ENCODE results near the gene DNAJC8.

The DNAJC8 gene

DNA sequence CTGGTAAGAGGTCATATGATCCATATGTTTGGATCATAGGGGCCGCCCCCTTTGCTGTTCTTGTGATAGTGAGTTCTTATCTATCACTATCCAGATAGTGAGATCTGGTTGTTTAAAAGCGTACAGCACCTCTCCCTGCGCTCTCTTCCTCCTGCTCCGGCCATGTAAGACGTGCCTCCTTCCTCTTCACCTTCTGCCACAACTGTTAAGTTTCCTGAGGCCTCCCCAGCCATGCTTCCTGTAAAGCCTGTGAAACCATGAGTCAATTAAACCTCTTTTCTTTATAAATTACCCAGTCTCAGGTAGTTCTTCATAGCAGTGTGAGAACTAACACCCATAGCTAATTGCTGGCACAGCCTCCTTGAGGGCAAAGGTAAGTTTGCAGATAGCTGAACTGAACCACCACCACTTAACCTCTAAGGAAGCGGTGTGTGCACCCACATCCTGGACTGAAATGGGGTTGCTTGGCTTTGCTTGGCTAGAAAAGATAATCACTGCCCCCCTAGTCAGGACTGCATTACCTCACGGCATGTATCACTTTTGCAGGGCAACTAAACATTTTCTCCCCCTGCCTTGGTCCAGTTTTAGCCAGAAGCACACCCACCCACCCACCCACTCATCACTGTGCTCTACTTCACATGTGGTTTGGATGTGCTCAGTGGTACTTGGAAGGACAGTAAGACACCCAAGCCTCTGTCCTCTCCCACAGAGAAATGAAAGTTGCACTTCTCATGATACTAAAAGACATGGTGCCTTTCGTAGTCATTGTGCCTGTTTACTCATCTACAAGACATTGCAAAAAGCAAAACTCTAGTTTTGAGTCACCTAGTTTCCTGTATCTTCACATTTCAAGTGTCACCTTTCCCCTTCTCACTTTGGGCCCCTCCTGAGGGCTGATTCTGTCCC is 33.2 kb downstream of the DNAJC8 start:
- DNase-seq: no peak

DNA sequence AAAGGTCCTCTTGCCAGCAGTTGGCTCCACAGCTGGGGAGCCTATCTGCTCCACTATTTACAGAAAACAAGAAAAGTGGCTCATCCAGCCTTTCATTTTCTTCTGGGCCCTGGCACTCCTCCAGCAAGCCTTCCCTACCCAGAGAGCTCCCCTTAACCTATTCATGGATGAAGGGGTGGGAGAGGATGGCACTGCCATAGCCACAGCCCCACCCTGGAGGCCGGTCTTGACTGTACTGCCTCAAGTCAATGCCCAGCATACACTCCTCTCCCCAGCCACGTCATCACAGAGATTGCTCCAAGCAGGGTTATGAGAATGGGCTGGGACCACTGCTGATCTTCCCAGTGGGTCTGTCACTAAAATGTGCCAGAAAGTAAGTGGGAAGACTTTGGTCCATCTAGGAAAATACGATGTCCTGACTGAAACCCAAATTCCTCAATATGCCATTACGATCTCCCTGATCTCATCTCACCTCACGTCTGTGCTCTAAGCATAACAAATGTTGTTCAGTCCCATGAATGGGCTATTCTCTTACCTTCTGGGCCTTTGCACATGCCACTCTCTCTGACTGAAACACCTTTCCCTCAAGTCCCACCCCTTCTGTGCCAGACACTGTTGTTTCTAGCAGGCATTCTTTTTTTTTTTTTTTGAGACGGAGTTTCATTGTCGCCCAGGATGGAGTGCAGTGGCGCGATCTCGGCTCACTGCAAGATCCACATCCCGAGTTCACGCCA is 35.0 kb downstream of the DNAJC8 start:
- no peak for DNase-seq

DNA sequence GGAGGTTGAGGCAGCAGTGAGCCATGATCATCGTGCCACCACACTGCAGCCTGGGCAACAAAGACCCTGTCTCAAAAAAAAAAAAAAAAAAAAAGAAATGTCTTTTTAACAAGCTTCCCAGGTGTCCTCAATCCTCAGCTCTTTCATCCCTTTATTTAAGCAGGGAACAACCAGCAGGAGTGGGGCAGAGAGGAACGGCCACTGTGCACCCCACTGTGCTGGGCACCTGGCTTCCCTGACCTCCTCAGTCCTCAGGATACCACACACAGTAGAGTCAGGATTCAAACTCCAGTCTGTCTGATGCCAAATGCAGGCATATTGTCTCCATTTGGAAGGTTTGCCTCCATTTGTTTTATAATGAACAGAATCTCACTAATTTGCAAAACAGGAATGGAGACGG is 36.5 kb downstream of the DNAJC8 start:
- no peak for DNase-seq

DNA sequence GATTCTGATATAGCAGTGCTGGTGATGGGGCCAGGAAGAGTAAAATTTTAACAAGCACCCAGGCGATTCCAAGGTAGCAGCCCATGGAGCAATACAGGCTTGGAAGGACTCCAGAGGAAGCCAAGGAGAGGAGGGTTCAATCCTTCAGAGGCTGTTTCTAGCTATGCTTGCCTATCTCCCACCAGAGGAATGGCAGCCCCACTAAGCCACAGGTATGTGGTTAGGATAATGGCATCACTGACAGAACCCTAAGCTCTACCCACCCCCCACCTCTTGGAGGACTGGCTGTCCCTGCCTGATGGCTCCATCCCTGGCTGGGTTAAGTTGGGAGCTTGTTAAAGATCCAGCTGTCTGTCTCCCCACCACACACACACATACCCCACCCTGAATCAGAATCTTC is 37.0 kb downstream of the DNAJC8 start:
- no peak for DNase-seq

DNA sequence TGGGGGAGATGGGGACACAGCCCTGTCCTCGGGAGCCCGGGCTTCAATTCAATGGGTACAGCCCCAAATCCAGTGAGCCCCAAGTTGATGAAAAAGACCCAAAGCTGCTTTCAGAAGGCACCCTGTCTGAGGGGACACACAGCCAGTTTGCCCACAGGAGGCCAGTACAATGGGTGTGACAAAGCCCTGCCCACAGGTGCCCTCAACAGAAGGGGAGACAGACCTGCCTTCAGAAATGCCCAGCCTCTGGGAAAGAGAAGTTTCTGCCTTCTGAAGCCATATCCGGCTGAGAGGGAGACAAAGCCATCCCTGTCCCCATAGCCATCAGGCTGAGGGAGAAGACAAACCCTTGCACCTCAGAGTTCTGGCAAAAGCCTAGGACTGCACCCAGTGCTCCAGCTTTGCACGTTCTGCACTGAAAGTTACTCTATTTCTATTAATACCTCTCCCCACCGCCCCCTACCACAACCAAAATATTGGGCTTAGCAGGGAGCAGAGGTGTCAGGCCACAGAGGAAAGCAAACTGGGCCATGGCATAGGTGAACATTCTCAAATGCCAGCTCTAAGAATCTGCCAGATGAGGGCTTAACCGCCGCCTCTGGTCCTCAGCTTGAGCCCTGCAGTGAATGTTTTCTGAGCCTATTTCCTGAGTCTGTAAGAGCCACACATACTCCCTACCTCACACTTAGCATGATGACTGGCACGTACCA is 38.3 kb downstream of the DNAJC8 start:
- DNase-seq: no peak

DNA sequence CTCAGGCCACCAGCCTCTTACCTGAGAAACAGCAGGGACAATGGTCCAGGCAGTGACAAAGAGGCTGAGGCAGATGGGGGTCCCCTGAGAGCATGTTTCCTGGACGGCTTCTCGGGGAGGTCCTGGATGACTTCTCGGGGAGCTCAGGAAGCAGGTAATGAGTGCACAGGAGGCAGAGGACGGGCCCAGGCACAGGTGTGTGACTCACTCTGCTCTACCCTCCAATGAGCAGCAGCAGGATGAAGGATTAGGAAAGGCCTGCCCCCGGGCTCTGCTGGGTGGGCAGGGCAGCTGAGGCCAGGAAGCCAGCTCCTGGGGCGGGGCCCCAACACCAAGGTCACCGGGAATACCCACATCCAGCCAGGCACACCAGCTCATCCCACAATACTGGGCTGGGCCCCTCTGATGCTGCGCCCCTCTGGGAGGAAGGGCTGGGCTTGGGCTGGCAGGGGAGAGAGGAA is 39.1 kb downstream of the DNAJC8 start:
- DNase-seq: no peak

DNA sequence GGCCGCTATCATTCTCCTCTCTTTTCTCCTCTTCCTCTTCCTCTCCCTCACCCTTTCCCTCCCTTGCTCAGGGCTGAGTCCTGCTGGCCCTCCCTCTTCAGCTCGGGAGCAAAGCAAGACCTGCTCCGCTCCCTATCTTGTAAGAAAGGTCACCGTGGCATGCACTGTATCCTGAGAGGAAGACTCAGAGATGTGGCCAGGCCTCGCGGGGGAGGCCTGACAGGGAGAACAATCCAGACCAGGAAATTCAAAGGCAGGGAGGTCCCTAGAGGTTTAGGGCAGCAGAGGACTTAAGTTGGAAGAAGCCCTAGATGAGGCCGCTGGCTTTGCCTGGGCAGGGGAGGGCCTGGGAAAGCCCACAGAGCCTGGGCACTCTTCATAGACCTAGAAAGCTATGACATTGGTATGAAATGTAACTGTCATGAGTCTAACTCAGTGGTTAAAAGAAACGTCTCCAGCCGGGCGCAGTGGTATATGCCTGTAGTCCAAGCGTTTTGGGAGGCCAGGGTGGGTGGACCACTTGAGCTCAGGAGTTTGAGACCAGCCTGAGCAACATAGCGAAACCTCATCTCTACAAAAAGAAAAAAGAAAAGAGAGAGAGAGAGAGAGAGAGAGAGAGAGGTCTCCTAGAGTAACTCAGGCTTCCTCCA is 41.7 kb downstream of the DNAJC8 start:
- DNase-seq: no peak

DNA sequence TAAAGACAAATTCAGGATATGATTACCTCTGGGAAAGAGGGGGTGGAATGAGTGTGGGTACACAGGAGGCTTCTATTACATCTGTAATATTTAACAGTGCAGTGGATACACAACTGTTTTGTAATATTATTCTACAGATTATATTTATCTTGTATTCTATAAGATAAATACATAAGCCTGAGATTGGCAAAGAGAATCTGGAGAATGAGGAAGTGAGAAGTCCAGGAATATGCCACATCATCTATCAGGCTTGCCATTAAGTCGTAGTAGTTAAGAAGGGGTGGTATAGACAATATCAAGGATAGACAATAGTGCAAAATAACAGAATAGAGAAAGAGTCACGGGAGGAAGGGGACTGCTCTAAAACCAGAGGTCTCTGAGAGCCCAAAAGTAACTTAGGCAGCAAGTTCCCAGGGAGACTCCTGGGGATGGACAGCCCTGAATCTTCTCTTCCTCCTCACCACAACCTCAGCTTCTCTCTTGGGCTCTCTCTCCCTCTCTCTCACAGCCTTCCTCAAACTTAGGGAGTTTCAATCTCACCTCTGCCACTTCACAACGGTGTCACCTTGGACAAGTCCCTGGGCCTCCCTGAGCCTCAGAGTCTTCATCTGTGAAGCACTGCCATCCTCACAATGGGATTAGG is 42.4 kb downstream of the DNAJC8 start:
- DNase-seq: no peak

DNA sequence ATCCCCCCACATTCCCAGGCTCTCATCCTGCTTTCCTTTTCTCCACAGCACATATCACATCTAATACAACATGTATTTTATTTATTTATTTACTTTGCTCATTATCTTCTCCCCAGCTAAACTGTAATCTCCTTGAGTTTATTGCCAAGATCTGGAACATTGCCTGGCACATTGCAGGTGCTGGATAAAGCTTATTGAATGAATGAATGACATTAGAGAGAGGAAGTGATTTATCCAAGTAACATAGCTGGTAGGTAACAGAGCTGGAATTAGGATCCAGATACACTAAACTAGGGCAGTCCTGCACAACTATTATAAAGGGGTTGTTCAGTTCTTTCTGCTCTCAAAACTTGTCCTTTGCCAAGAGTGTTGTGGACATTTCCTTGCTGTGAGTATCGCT is 47.8 kb downstream of the DNAJC8 start:
- DNase-seq: no peak

DNA sequence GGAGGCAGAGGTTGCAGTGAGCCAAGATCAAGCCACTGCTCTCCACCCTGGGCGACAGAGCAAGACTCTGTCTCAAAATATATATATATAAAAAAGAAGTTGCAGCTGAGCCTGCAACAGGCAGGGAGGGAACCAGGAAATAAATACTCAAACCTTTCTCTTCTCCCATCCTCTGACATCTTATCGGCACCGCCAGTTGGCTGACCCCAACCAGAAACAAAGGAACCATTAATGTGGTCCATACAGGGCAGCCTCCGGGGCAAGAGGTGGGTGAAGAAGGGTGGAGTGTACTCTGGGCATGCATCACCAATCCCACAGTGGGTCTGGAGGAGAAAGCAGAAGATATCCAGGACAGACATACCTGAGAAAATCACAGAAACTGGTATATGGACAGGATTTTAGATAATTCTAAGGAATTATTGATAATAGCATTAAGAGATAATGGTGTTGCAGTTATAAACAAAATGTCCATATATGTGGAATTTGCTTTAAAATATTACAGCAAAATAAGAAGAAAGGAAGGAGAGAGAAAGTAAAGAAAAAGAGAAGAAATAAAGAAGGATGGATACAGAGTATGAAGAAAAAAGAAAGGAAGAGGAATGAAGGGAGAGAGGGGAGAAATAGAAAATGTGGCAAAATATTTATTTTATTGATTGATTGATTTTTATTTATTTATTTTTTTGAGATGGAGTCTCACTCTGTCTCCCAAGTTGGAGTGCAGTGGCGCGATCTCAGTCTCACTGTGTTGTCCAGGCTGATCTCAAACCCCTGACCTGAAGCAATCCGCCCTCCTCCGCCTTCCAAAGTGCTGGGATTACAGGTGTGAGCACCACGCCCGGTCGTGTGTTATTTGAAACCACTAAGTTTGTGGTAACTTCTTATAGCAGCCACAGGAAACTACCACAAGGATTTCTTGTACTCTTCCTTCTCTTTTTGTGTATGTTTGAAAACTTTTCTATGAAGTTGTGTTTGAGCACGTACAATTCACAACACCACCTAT is 52.2 kb downstream of the DNAJC8 start:
- no peak for DNase-seq

DNA sequence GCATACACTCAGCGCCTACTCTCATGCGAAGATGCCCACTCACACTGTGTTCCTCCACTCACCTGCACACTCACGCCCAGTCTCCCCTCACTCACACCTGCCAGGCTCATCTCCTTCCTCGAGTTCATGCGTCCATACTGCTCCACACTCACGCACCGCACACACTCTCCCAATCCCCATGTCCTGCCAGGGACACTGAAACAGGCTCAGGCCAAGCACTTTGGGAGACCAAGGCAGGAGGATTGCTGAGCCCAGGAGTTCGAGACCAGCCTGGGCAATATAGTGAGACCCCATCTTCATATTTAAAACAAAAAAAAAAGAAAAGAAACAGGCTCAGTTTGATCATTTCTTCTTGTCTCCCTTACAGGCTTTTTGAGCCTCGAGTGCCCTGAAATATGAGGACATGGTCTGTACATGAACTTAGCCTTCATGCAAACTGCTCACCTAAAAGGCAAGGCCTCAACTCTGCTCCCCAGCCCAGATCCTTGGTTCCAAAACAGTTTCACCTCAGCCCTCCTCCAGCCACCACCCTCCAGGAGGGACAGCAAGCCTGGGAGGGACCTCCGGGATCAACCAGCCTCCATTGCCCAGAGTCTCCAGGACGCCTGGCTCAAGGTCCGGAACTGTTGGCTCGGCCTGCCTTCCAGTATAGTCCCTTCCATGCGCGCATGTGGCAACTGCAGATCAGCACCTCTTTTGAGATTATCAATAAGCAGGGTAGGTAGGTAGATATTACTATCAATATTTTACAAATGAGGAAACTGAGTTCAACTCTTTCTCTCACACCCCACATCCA is 53.9 kb downstream of the DNAJC8 start:
- DNase-seq: no peak

DNA sequence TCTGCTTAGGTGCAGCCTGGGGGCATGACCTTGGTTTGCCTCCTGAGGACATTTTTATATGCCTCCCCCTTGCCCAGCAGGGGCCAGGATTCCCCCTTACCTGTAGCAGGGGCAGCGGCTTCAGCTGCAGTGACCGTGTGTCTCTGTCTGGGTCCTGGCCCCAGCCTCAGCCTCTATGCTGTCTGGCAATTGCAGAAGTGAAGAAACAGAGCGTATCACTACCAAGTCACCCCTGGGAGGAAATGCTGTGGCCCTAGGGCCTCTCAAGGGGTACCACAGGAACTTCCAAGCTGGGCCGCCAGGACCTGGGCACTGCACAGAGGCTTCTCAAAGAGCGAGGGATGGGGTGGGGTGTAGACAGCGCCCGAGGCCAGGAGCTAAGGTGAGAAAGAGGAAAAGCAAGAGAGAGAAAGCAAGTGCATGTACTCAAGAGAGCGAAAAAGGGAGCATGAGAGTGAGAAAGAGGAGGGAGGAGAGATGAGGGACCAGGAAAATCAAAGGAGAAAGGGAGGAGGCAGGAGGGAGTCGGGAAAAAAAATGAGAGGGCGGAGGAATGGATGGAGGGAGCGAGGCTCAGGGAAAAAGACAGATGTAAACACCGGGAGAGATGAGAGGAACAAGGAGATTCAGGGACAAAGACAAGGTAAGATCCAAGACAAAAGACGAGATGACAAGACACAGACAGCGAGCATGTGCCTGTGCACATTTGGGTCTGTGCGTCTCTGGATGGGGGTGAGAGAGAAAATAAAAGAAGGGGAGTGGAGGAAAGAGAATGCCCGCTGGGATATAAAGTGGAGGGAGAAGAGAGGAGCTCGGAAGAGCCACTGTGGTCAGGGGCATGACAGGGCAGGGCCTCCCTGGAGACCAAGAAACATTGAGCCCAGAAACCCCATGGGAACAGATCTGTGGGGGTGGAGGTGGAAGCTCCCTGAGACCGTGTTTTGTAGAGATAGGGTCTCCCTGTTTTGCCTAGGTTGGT is 56.0 kb downstream of the DNAJC8 start, which contains the start of gene PTAFR:
Gene PTAFR, minus strand, starts transcription at position 199 of the 979 bp plus-strand sequence. CDS start 25,669 bp downstream, outside the sequence.
- no peak for DNase-seq

DNA sequence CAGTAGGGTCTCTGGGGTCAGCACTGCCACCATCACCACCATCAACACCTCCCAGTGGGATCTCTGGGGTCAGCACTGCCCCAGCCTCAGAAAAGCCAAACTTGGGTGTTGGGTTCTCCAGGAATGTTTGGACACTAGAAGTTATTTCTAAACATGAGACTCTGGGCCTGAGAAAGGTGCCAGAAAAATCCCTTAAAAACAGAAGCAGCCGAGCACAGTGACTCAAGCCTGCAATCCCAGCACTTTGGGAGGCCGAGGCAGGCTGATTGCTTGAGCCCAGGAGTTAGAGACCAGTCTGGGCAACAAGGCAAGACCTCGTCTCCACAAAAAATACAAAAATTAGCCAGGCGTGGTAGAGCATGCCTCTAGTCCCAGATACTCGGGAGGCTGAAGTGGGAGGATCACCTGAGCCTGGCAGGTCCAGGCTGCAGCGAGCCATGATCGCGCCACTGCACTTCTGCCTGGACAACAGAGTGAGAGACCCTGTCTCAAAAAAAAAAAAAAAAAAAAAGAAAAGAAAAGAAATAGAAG is 56.8 kb downstream of the DNAJC8 start:
- DNase-seq: no peak

DNA sequence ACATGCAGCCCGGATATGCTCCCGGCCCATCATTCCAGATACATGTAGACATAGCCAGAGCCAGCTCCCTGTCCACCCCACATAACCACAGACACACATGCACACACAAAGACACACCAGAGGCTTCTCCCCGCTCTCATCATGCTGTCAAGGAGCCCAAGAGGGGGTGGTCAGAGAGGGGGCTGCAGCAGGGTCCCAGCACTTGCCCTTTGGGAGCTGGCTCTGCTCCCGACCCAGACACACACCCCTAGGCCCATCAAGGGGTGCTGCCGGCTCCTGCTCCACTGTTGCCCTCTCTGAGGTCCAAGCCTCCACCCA is 58.9 kb downstream of the DNAJC8 start:
- DNase-seq: no peak

DNA sequence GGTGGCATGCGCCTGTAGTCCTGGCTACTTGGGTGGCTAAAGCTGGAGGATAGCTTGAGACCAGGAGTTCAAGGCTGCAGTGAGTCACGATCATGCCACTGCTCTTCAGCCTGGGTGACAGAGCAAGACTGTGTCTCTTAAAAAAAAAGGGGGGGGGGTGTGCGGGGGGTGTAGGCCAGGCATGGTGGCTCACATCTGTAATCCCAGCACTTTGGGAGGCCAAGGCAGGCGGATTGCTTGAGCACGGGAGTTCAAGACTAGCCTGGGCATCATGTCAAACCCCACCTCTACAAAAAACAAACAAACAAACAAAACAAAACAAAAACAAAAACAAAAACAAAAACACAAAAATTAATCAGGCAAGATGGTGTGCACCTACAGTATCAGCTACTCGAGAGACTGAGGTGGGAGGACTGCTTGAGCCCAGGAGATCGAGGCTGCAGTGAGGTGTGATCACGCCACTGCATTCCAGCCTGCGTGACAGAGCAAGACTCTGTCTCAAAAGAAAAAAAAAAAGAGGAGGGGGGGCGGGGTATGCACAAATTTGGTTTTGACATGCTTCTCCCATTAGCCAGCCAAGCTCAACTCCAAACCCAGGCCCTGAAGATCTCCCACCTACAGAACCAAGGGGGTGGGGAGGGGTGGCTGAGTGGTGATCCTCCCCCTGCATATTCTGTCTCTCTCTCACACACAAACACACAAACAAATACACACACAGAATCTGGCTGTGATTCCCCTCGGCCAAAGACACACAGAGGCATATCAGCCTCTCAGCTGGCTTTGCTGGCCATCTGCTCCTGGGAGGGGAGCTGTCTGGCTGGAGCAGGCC is 59.5 kb downstream of the DNAJC8 start:
- no peak for DNase-seq

DNA sequence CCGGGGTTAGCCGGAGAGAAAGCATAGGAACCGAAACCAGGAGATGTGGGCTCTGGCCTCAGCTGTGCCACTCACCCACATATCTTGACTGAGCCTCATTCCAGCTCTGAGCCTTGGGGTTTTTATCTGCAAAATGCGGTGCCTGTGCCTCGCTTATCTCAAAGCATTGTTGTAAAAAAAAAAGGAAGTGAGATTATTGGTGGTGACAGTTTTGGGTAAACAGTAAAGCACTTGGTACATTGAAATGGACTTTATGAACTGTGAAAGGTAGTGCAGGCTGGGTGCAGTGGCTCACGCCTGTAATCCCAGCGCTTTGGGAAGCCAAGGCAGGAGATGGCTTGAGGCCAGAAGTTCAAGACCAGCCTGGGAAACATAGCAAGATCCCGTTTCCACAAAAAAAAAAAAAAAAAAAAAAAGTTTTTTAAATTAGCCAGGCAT is 60.1 kb downstream of the DNAJC8 start:
- DNase-seq: no peak

DNA sequence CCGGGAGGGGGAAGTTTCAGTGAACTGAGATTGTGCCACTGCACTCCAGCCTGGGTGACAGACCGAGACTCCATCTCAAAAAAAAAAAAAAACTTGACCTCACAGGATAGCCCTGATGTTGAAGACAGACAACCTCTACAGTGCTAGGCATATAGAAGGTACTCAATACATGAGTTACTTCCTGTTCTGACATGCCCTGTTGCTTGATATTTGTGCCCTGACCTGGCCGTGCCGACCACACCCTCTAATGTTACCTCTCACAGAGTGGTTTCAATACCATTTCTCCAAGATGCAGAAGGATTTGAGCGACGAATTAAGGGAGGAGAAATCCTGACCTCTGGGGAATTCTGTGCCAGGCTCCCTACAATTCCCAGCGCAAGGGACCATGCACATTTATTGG is 61.6 kb downstream of the DNAJC8 start:
- no peak for DNase-seq
